ENCODE data around the gene TINAG. TPM values are rescaled to one million over a fixed set of nuclear protein-coding genes. Genes with fewer than 3 reads are reported as not detected.

The TINAG gene
- total and polyA plus RNA-seq, 10 of the 15 experiments (the other 5 are each of a cell fraction or from before 2014, with no cell fraction given): 0.26 to 7.7 (median 0.95) TPM

DNA sequence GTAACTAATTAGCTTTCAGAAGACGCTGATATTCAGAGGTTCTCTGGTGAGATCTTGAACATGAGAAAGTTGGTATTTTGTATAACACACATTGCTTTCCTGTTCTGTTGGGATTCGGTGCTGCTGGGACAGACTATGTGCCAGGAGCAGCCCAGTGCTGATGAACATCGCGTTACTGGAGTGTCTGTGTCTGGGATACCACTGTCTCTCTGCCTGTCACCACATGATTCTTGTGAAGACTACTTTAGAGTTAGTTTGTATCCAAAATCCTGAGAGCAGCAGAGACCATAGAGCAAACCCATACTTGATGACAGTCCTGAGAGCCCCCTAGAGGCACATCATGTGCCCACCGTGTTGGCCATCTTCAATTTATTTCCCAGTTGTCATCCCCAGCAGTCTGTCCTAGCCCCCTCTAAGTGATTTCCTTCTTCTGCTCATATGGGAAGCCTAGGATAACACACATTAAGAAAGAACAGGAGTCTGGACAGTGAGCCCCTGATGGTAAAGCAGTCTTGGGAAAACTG, 41.8 kb upstream of the TINAG start:
- TF ChIP-seq, protein P1, sequence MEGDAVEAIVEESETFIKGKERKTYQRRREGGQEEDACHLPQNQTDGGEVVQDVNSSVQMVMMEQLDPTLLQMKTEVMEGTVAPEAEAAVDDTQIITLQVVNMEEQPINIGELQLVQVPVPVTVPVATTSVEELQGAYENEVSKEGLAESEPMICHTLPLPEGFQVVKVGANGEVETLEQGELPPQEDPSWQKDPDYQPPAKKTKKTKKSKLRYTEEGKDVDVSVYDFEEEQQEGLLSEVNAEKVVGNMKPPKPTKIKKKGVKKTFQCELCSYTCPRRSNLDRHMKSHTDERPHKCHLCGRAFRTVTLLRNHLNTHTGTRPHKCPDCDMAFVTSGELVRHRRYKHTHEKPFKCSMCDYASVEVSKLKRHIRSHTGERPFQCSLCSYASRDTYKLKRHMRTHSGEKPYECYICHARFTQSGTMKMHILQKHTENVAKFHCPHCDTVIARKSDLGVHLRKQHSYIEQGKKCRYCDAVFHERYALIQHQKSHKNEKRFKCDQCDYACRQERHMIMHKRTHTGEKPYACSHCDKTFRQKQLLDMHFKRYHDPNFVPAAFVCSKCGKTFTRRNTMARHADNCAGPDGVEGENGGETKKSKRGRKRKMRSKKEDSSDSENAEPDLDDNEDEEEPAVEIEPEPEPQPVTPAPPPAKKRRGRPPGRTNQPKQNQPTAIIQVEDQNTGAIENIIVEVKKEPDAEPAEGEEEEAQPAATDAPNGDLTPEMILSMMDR (IDR thresholded peaks at IDR 0.05 in 2 of 3, conservative IDR thresholded peaks at IDR 0.05 in 1 of 3; ENCODE audit: control insufficient read depth in 2 of 3, extremely low read depth in 1 of 3, insufficient read depth in 1 of 3, low read depth in 3 of 3, low read length in 3 of 3): no peak
- no peak for TF ChIP-seq SIN3A (IDR thresholded peaks at IDR 0.05; ENCODE audit: low read depth, low read length)
- POLR2A ChIA-PET: no interaction called here
- Histone ChIP-seq H3K27me3 (replicated peaks in 1 of 2; ENCODE audit: control insufficient read depth in 2 of 2, insufficient read depth in 2 of 2, low read length in 1 of 2) (no peaks in the 10 kb centered on the region), H3K36me3 (ENCODE audit: control insufficient read depth in 2 of 2, insufficient read depth in 2 of 2, low read length in 1 of 2) (no peaks in the 10 kb centered on the region), H3K9me3 (replicated peaks; ENCODE audit: control insufficient read depth, insufficient read depth, low read length) (no peaks in the 10 kb centered on the region), H3K4me2 (ENCODE audit: control insufficient read depth, insufficient read depth) (no peak overlapping the region), H3K9ac (ENCODE audit: control insufficient read depth, insufficient read depth, low read length) (no peak overlapping the region), H3K79me2 (ENCODE audit: control insufficient read depth, insufficient read depth, low read length) (no peaks in the 10 kb centered on the region), H3K4me3 (no peak overlapping the region), H4K20me1 (ENCODE audit: control insufficient read depth, insufficient read depth) (no peaks in the 10 kb centered on the region), H3K27ac (ENCODE audit: control insufficient read depth, insufficient read depth) (no peak overlapping the region), H3K4me1 (ENCODE audit: control insufficient read depth, insufficient read depth, low read length) (no peaks in the 10 kb centered on the region), H2AFZ (ENCODE audit: control insufficient read depth, low read depth, low read length) (no peak overlapping the region)
- FAIRE-seq (no peak), ATAC-seq (no peak), DNase-seq (ENCODE audit: low read depth, low spot score) (no peak)
- CTCF ChIA-PET: interaction anchor here (0.8 to 2.6 kb wide), 7 partner anchors 18 to 280 kb away, joined by 3 to 14 read pairs (median 4); no protein-coding TSS in a partner anchor
- SMC1A ChIA-PET (ENCODE audit: uncharacterized antibody, unreplicated experiment): interaction anchor here (1.6 to 1.7 kb wide), 3 partner anchors 22 to 281 kb away, joined by 4 to 6 read pairs (median 4); no protein-coding TSS in a partner anchor
- whole genome bisulfite sequencing (ENCODE audit: insufficient coverage, insufficient replicate concordance, low lambda C conversion rate, missing lambda C conversion rate): 10% methylated on average over 5 of the region's 5 CpGs
- in situ Hi-C loops (cut with MboI): loop anchor here (10.0 kb wide), 1 partner anchor 282 kb away; no protein-coding TSS in a partner anchor
- RAD21 ChIA-PET (ENCODE audit: unreplicated experiment): interaction anchor here (0.7 to 2.2 kb wide), 2 partner anchors 173 to 280 kb away, joined by 3 to 5 read pairs; no protein-coding TSS in a partner anchor
- intact Hi-C loops (cut with micrococcal nuclease; ENCODE audit: unreplicated experiment): no loop called here
- no TSS peak for BruUV-seq (replicated peaks)

DNA sequence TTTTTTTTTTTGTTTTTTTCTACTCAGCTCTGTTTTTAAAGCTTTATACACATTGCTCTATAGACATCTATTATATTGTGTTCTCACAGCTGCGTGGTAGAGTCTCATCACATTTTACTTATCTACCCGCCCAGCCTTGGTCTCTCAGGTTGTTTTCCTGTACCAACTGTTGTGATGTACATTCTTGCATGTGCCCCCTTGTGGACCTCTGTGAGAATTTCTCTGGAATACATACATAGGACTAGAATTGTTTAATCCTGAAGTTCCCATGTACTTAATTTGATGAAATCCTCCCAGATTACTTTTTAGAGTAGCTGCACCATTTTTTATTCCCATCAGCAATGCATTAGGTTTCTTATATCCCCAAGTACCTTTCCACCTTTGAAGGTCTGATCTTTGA, 40.4 kb upstream of the TINAG start:
- H3K4me3 ChIP-seq: no peak overlapping the region
- no peaks in the 10 kb centered on the region for H3K36me3 ChIP-seq (ENCODE audit: control insufficient read depth in 2 of 2, insufficient read depth in 2 of 2, low read length in 1 of 2)
- intact Hi-C loops (cut with micrococcal nuclease; ENCODE audit: unreplicated experiment): loop anchor here (2.0 kb wide), 1 partner anchor 281 kb away; no protein-coding TSS in a partner anchor
- FAIRE-seq: no peak
- ATAC-seq: peak; percentile 69
- no peaks in the 10 kb centered on the region for H3K9me3 ChIP-seq (replicated peaks; ENCODE audit: control insufficient read depth, insufficient read depth, low read length)
- H3K4me2 ChIP-seq (ENCODE audit: control insufficient read depth, insufficient read depth): no peak overlapping the region
- H2AFZ ChIP-seq (ENCODE audit: control insufficient read depth, low read depth, low read length): no peak overlapping the region
- H4K20me1 ChIP-seq (ENCODE audit: control insufficient read depth, insufficient read depth): no peaks in the 10 kb centered on the region
- WGBS (ENCODE audit: insufficient coverage, insufficient replicate concordance, low lambda C conversion rate, missing lambda C conversion rate): 3% methylated on average over 2 of the region's 2 CpGs
- SMC1A ChIA-PET (ENCODE audit: uncharacterized antibody, unreplicated experiment): interaction anchor here (1.5 to 2.1 kb wide), 4 partner anchors 20 to 282 kb away, joined by 4 to 6 read pairs (median 4); no protein-coding TSS in a partner anchor
- H3K9ac ChIP-seq (ENCODE audit: control insufficient read depth, insufficient read depth, low read length): no peak overlapping the region
- no peak for DNase-seq (ENCODE audit: low read depth, low spot score)
- POLR2A ChIA-PET: no interaction called here
- no peaks in the 10 kb centered on the region for H3K79me2 ChIP-seq (ENCODE audit: control insufficient read depth, insufficient read depth, low read length)
- CTCF ChIA-PET: interaction anchor here (0.6 to 2.6 kb wide), 6 partner anchors 12 to 282 kb away, joined by 3 to 14 read pairs (median 6); no protein-coding TSS in a partner anchor
- RAD21 ChIA-PET (ENCODE audit: unreplicated experiment): interaction anchor here (2.2 kb wide), 1 partner anchor 281 kb away, joined by 5 read pairs; no protein-coding TSS in a partner anchor
- no peaks in the 10 kb centered on the region for H3K4me1 ChIP-seq (ENCODE audit: control insufficient read depth, insufficient read depth, low read length)
- BruUV-seq (replicated peaks): no TSS peak
- no peak overlapping the region for H3K27ac ChIP-seq (ENCODE audit: control insufficient read depth, insufficient read depth)
- in situ Hi-C loops (cut with MboI): loop anchor here (10.0 kb wide), 1 partner anchor 283 kb away; no protein-coding TSS in a partner anchor
- H3K27me3 ChIP-seq (replicated peaks in 1 of 2; ENCODE audit: control insufficient read depth in 2 of 2, insufficient read depth in 2 of 2, low read length in 1 of 2): no peaks in the 10 kb centered on the region
- TF ChIP-seq, protein P2, sequence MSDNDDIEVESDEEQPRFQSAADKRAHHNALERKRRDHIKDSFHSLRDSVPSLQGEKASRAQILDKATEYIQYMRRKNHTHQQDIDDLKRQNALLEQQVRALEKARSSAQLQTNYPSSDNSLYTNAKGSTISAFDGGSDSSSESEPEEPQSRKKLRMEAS (IDR thresholded peaks at IDR 0.05; ENCODE audit: low read depth, low read length): no peak
- TF ChIP-seq ZZZ3 (IDR thresholded peaks at IDR 0.05; ENCODE audit: control insufficient read depth, insufficient read length, low read depth): no peak
- TF ChIP-seq, protein P3, sequence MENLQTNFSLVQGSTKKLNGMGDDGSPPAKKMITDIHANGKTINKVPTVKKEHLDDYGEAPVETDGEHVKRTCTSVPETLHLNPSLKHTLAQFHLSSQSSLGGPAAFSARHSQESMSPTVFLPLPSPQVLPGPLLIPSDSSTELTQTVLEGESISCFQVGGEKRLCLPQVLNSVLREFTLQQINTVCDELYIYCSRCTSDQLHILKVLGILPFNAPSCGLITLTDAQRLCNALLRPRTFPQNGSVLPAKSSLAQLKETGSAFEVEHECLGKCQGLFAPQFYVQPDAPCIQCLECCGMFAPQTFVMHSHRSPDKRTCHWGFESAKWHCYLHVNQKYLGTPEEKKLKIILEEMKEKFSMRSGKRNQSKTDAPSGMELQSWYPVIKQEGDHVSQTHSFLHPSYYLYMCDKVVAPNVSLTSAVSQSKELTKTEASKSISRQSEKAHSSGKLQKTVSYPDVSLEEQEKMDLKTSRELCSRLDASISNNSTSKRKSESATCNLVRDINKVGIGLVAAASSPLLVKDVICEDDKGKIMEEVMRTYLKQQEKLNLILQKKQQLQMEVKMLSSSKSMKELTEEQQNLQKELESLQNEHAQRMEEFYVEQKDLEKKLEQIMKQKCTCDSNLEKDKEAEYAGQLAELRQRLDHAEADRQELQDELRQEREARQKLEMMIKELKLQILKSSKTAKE (IDR thresholded peaks at IDR 0.05; ENCODE audit: low read depth, poor library complexity, severe bottlenecking): no peak
- TF ChIP-seq SUZ12 (IDR thresholded peaks at IDR 0.05; ENCODE audit: unreplicated experiment): no peak
- no peak for TF ChIP-seq ZNF622 (IDR thresholded peaks at IDR 0.05)
- TF ChIP-seq, protein P4, sequence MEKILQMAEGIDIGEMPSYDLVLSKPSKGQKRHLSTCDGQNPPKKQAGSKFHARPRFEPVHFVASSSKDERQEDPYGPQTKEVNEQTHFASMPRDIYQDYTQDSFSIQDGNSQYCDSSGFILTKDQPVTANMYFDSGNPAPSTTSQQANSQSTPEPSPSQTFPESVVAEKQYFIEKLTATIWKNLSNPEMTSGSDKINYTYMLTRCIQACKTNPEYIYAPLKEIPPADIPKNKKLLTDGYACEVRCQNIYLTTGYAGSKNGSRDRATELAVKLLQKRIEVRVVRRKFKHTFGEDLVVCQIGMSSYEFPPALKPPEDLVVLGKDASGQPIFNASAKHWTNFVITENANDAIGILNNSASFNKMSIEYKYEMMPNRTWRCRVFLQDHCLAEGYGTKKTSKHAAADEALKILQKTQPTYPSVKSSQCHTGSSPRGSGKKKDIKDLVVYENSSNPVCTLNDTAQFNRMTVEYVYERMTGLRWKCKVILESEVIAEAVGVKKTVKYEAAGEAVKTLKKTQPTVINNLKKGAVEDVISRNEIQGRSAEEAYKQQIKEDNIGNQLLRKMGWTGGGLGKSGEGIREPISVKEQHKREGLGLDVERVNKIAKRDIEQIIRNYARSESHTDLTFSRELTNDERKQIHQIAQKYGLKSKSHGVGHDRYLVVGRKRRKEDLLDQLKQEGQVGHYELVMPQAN (conservative IDR thresholded peaks at IDR 0.05): no peak
